Breast epithelium (tissue), 4 donors: ENCODE measurements around the gene TMEM163. TPM values are rescaled to one million over a fixed set of nuclear protein-coding genes. Genes with fewer than 3 reads are reported as not detected.

Source experiments
- DNase-seq, 2 donors: peaks; one replicate each; pipeline ENCODE4 v3.0.0-alpha.2; 2019; ENCODE audit warnings: low spot score in 2 of 2
- H3K27ac ChIP-seq, 2 donors: fragments of 200-600 bp; sonication (generic) in 1 of 2; one replicate each; pipeline ENCODE4 v1.5.1; 2016 to 2019; ENCODE audit warnings: mild to moderate bottlenecking in 1 of 2
- H3K27me3 ChIP-seq, 2 donors: fragments of 200-600 bp; sonication (generic) in 1 of 2; one replicate each; pipeline versions ENCODE4 v1.5.1 to v1.6.0; 2017 to 2019; ENCODE audit warnings: control low read depth in 1 of 2, mild to moderate bottlenecking in 1 of 2
- H3K36me3 ChIP-seq: fragments of 200-600 bp; one replicate; pipeline ENCODE4 v1.5.1; 2019
- H3K4me1 ChIP-seq, 2 donors: fragments of 200-600 bp; sonication (generic); one replicate each; pipeline ENCODE4 v1.5.1; 2016 to 2019; ENCODE audit warnings: control low read depth in 1 of 2
- H3K4me3 ChIP-seq, 3 donors: fragments of 200-600 bp; sonication (generic); 1 replicate in 2 of 3; 2 replicates in 1 of 3; pipeline ENCODE4 v1.5.1; 2016 to 2019; ENCODE audit warnings: mild to moderate bottlenecking in 3 of 3, moderate library complexity in 2 of 3
- H3K9me3 ChIP-seq, 2 donors: fragments of 200-600 bp; sonication (generic) in 1 of 2; one replicate each; pipeline ENCODE4 v1.5.1; 2016 to 2019; ENCODE audit warnings: control low read depth in 1 of 2
- CTCF ChIP-seq, 3 donors: fragments of 450-650 bp; IDR thresholded peaks; one replicate each; pipeline ENCODE4 v1.5.1; 2016 to 2017; ENCODE audit warnings: antibody characterized with exemption in 3 of 3, mild to moderate bottlenecking in 3 of 3, moderate library complexity in 3 of 3
- POLR2A ChIP-seq: fragments of 450-650 bp; IDR thresholded peaks from one replicate; pipeline ENCODE4 v1.6.1; 2016; ENCODE audit warnings: antibody characterized with exemption, mild to moderate bottlenecking, moderate library complexity
- POLR2AphosphoS5 ChIP-seq, 3 donors: sonication (generic); formaldehyde crosslinking; IDR thresholded peaks; one replicate each; pipeline ENCODE4 v1.6.1; 2017; ENCODE audit warnings: antibody characterized with exemption in 3 of 3
- intact Hi-C: fragments of 100-400 bp; cut with DNase I; formaldehyde crosslinking; loops from one replicate; pipeline ENCODE4 v1.15.1; 2023; ENCODE audit warnings: low total_unique reads
- total RNA-seq, 3 donors: library from RNA; depleted of rRNA; stranded (reverse); fragments of >200 nt; gene quantifications; one replicate each; pipeline ENCODE4 v1.1.0, GENCODE V29; 2016

The TMEM163 gene
- total RNA-seq, 3 donors from 2014 or later: 0.32 to 1.5 (median 0.66) TPM

DNA sequence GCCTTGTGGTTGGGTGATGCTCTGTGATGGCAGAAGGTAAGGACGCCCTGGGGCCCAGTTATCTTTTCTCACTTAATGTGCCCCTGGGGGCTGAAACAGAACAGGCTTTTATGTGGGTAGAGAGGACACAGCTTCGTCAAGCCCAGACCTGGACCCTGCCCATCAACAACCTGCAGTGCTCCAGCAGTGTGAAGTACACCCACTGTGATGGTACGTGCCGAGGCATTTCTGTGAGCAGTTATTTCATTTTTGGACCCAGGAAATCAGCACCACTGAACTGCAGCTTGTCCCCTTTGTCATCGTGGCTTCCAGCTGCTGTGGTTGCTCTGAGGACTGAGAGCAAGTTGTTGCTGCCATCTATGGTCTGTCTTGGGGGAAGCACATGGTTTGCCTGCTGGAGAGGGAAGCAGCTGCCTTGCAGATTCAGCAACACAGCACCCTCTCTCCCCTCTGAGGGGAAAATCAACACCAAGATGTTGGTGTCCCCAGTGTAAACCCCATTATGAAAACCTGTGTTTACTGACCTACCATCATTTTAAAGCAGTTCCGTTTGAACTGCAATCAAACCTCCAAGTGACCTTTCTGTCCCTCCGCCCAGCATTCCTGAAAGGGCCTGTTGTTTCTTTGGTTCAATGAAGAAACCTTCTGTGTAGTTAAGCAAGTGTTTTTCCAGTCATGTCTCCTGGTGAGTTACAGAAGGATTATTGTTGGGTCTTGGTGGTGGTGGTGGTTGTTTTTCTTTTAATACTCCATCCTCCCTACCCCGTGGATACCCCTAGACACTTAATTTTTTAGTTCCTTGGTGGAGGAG, 306.8 kb downstream of the TMEM163 start:
- H3K9me3 ChIP-seq: no peaks in the 10 kb centered on the region
- peaks cover 0 to 15% of the 10 kb centered on the region in 2 donors for H3K4me1 ChIP-seq
- intact Hi-C loops: loop anchor here (10.0 kb wide), 1 partner anchor 287 kb away; no protein-coding TSS in a partner anchor
- no peak for TF ChIP-seq POLR2A
- peak in 1 of 3 donors; percentile 54 for TF ChIP-seq POLR2AphosphoS5 (IDR thresholded peaks at IDR 0.05)
- peak in 2 of 3 donors; percentile 64 to 66 for TF ChIP-seq CTCF (IDR thresholded peaks at IDR 0.05)
- peak overlapping the region; percentile 68 to 80 for H3K27ac ChIP-seq
- H3K36me3 ChIP-seq: no peaks in the 10 kb centered on the region
- peak in 1 of 2 donors; percentile 61 for DNase-seq
- no peaks in the 10 kb centered on the region for H3K27me3 ChIP-seq
- H3K4me3 ChIP-seq: no peak overlapping the region

DNA sequence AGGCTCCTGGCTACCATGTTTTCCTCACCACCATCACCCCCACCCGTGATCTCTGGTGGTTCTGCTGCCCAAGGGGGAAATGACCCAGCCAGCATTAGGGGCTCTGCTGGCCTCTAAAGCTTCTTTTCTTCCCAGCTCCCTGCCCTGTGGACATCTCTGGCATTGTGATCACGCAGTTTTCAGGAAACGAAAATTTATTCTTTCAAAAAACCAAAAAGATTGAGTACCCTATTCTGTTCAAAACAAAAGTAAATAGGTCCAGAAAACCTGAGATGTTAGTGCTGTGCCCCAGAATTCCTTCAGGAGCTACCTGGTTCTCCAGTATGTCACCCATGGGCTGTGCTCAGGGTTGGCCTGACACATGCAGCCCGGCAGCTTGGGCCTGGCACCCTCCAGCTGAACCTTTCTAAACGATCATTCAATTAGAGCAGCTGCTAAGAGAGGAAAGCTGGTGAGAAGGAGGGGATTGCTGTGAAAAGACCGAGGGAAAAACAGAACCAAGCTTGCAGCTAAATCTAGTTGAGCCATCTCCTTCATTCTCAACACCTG, 307.4 kb downstream of the TMEM163 start:
- H3K36me3 ChIP-seq: no peaks in the 10 kb centered on the region
- peak overlapping the region; percentile 68 to 80 for H3K27ac ChIP-seq
- no peak overlapping the region for H3K4me3 ChIP-seq

DNA sequence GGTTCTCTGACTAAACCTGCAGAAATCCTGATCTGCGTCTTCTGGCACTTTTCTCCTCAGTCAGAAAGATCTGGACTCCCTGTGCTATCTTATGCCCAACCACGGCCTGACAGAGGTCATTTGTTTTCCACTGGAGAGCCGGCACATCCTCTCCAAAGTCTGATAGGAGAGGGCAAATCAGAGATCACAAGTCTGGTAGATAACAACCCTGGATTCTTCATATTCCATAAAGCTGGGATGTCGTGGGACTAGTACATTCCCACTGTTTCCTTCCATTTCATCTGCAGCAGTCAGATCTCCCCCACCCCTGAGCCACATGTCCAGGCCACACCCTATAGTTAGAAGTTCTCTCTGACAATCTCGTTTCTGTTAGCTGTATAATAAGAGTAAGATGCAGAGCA, 308.0 kb downstream of the TMEM163 start:
- Histone ChIP-seq H3K4me3 (no peak overlapping the region), H3K9me3 (no peaks in the 10 kb centered on the region), H3K4me1 (peaks cover 0 to 15% of the 10 kb centered on the region in 2 donors), H3K36me3 (no peaks in the 10 kb centered on the region), H3K27me3 (no peaks in the 10 kb centered on the region), H3K27ac (peak overlapping the region in 1 of 2 donors; percentile 80)
- intact Hi-C loops: loop anchor here (10.0 kb wide), 1 partner anchor 286 kb away; no protein-coding TSS in a partner anchor
- DNase-seq: no peak
- TF ChIP-seq POLR2AphosphoS5 (IDR thresholded peaks at IDR 0.05) (no peak), CTCF (IDR thresholded peaks at IDR 0.05) (no peak), POLR2A (no peak)

More for the DNA sequence above, 307.4 kb downstream of the TMEM163 start:
- intact Hi-C loops: loop anchor here (10.0 kb wide), 1 partner anchor 287 kb away; no protein-coding TSS in a partner anchor
- Histone ChIP-seq H3K27me3 (no peaks in the 10 kb centered on the region), H3K9me3 (no peaks in the 10 kb centered on the region), H3K4me1 (peaks cover 0 to 15% of the 10 kb centered on the region in 2 donors)
- no peak for TF ChIP-seq POLR2A
- TF ChIP-seq POLR2AphosphoS5 (IDR thresholded peaks at IDR 0.05): no peak
- no peak for TF ChIP-seq CTCF (IDR thresholded peaks at IDR 0.05)
- no peak for DNase-seq

DNA sequence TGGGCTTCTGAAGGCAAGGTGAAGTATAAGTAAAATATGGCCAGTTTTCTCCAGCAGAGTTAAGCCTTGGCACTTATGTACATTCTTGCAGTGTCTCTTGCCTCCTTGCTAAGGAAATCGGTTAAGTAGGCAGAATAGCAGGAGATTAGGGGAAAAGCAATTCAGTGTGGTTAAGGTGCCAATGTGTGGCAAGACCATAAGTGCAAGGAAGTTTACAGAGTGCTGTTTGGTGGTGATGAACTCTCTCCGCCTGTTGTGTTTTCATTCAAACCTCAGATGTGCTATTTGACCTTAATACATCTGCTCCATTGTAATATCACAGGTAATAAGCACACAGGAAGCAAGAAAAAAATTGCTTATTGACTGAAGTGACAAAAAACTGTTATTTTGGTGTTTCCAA, 308.8 kb downstream of the TMEM163 start:
- no peaks in the 10 kb centered on the region for H3K9me3 ChIP-seq
- TF ChIP-seq CTCF (IDR thresholded peaks at IDR 0.05): no peak
- TF ChIP-seq POLR2AphosphoS5 (IDR thresholded peaks at IDR 0.05): no peak
- no peak for TF ChIP-seq POLR2A
- intact Hi-C loops: loop anchor here (10.0 kb wide), 1 partner anchor 285 kb away; no protein-coding TSS in a partner anchor

GRCh38 chr2:134408791-134409190, 310.0 kb downstream of the TMEM163 start:
- no peaks in the 10 kb centered on the region for H3K36me3 ChIP-seq
- no peaks in the 10 kb centered on the region for H3K27me3 ChIP-seq
- no peak for TF ChIP-seq CTCF (IDR thresholded peaks at IDR 0.05)
- TF ChIP-seq POLR2A: no peak
- TF ChIP-seq POLR2AphosphoS5 (IDR thresholded peaks at IDR 0.05): no peak
- no peak overlapping the region for H3K4me3 ChIP-seq
- no peaks in the 10 kb centered on the region for H3K9me3 ChIP-seq
- H3K27ac ChIP-seq: no peak overlapping the region
- intact Hi-C loops: no loop called here
- no peak for DNase-seq
- H3K4me1 ChIP-seq: peaks cover 0 to 15% of the 10 kb centered on the region in 2 donors

More for the DNA sequence above, 308.8 kb downstream of the TMEM163 start:
- Histone ChIP-seq H3K27ac (no peak overlapping the region), H3K4me3 (no peak overlapping the region), H3K27me3 (no peaks in the 10 kb centered on the region), H3K4me1 (peaks cover 0 to 15% of the 10 kb centered on the region in 2 donors), H3K36me3 (no peaks in the 10 kb centered on the region)
- DNase-seq: no peak
